Mesothelial cell of epicardium (in vitro differentiated cells): Measurements from ENCODE around the gene VNN1. TPM values are rescaled to one million over a fixed set of nuclear protein-coding genes. Genes with fewer than 3 reads are reported as not detected.
"Not testable (repeated sequence)": the region's sequence is repeated elsewhere in the genome, so short reads cannot be mapped to it uniquely, and the experiment has no call there.

ENCODE experiments used
- DNase-seq, 2 experiments: peaks; one replicate each; pipeline ENCODE4 v3.0.0; 2021; ENCODE audit warnings: low spot score in 2 of 2; ENCODE audit not compliant: unreplicated experiment in 2 of 2
- H3K27ac Mint-ChIP-seq: 2 replicates; pipeline ENCODE4 v1.8.0; 2021; ENCODE audit warnings: mixed read lengths
- H3K27me3 Mint-ChIP-seq: 2 replicates; pipeline ENCODE4 v1.8.0; 2021; ENCODE audit warnings: low read depth, mixed read lengths
- H3K36me3 Mint-ChIP-seq: 2 replicates; pipeline ENCODE4 v1.8.0; 2021; ENCODE audit warnings: mixed read lengths
- H3K4me1 Mint-ChIP-seq: 2 replicates; pipeline ENCODE4 v1.8.0; 2021; ENCODE audit warnings: mixed read lengths
- H3K4me3 Mint-ChIP-seq: 2 replicates; pipeline ENCODE4 v1.8.0; 2021; ENCODE audit warnings: mild to moderate bottlenecking, moderate library complexity, mixed read lengths
- H3K9me3 Mint-ChIP-seq: 2 replicates; pipeline ENCODE4 v1.8.0; 2021; ENCODE audit warnings: mixed read lengths
- CTCF ChIP-seq: fragments of 200-600 bp; sonication (generic); IDR thresholded peaks from one replicate; pipeline ENCODE4 v1.5.0; 2021; ENCODE audit warnings: antibody characterized with exemption; ENCODE audit not compliant: unreplicated experiment
- total RNA-seq: library from RNA; stranded (reverse); gene quantifications from 3 replicates; pipeline ENCODE4 v1.2.1, GENCODE V29; 2021

The VNN1 gene
- total RNA-seq, 1 donor from 2014 or later = not detected

- no peak for TF ChIP-seq CTCF
- no peak overlapping the region for H3K4me3 Mint-ChIP-seq
- peaks cover 9% of the 10 kb centered on the region for H3K4me1 Mint-ChIP-seq
- no peak overlapping the region for H3K27ac Mint-ChIP-seq
- H3K27me3 Mint-ChIP-seq = peaks cover 2% of the 10 kb centered on the region
- DNase-seq = no peak
- no peaks in the 10 kb centered on the region for H3K36me3 Mint-ChIP-seq
- peaks cover 23% of the 10 kb centered on the region for H3K9me3 Mint-ChIP-seq
Observed at GRCh38 chr6:132685009-132685408, 28.8 kb downstream of the VNN1 start.

GRCh38 chr6:132684272-132684671 is 29.6 kb downstream of the VNN1 start:
- H3K27ac Mint-ChIP-seq = no peak overlapping the region
- no peak overlapping the region for H3K4me3 Mint-ChIP-seq
- DNase-seq = no peak
- H3K27me3 Mint-ChIP-seq = no peaks in the 10 kb centered on the region
- peaks cover 9% of the 10 kb centered on the region for H3K4me1 Mint-ChIP-seq
- peaks cover 23% of the 10 kb centered on the region for H3K9me3 Mint-ChIP-seq
- no peaks in the 10 kb centered on the region for H3K36me3 Mint-ChIP-seq
- TF ChIP-seq CTCF = no peak

- Mint-ChIP-seq H3K27ac (peak overlapping the region; percentile 86), H3K36me3 (no peaks in the 10 kb centered on the region), H3K4me3 (no peak overlapping the region), H3K4me1 (peaks cover 9% of the 10 kb centered on the region), H3K27me3 (no peaks in the 10 kb centered on the region), H3K9me3 (peaks cover 23% of the 10 kb centered on the region)
- no peak for DNase-seq
- no peak for TF ChIP-seq CTCF
Observed at GRCh38 chr6:132683543-132683942, 30.3 kb downstream of the VNN1 start.

- H3K4me3 Mint-ChIP-seq, H3K27ac Mint-ChIP-seq, H3K27me3 Mint-ChIP-seq, H3K4me1 Mint-ChIP-seq, DNase-seq, H3K36me3 Mint-ChIP-seq: not testable (repeated sequence)
- H3K9me3 Mint-ChIP-seq = peaks cover 14% of the 10 kb centered on the region
Observed at GRCh38 chr6:132679094-132679493, 34.8 kb downstream of the VNN1 start.

GRCh38 chr6:132675749-132676148 is 38.1 kb downstream of the VNN1 start:
- Mint-ChIP-seq H3K36me3 (no peaks in the 10 kb centered on the region), H3K27ac (no peak overlapping the region), H3K4me3 (no peak overlapping the region), H3K27me3 (peaks cover 4% of the 10 kb centered on the region), H3K4me1 (no peaks in the 10 kb centered on the region), H3K9me3 (peaks cover 4% of the 10 kb centered on the region)
- TF ChIP-seq CTCF = no peak
- no peak for DNase-seq

GRCh38 chr6:132675002-132675401 is 38.9 kb downstream of the VNN1 start:
- TF ChIP-seq CTCF = no peak
- Mint-ChIP-seq H3K4me3 (no peak overlapping the region), H3K27ac (no peak overlapping the region), H3K36me3 (no peaks in the 10 kb centered on the region), H3K9me3 (peaks cover 4% of the 10 kb centered on the region), H3K4me1 (no peaks in the 10 kb centered on the region), H3K27me3 (peaks cover 4% of the 10 kb centered on the region)
- no peak for DNase-seq
